Retina (tissue), 1 donor: ENCODE data around the gene ADAM10.

Source experiments
- DNase-seq: peaks from one replicate; pipeline ENCODE4 v3.0.0-alpha.2; 2016

The ADAM10 gene

DNA sequence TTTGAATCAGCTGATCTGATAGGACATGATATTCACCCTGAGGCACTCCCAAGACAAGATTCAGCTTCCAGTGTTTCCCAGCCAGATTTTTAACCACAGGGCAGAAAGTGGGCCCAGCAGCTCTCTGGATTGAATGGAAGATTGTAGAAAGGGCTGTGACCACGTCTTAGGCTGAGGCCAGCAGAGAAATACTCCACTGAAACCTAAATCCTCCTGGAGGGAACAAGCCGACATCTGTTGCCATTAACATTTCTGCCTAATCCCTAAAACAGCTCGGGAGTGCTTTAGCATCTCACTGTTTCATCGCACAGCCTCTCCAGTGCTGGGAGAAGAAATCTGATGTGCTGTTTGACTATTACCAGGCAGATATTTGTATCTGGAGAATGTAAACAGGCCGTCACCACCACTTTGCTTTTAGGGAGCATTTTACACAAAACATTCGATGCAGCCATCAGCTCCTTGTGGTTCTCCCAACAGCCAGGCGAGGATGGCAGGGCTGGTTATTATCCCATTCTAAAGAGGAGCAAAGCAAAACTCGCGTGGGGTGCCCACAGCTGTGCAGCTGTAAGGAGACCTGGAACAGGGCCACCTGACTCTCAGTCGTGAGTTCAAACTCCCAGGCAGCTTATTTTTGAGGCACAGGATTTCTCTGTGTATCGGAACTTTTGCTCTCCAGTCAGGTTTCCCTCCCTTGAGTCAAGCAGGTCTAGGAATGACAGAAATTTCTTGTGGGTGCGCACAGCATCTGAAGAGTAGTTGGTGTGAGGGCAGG, 200.3 kb downstream of the ADAM10 start:
- DNase-seq, result no peak

- DNase-seq, result no peak
Observed at GRCh38 chr15:58548308-58549012, 201.0 kb downstream of the ADAM10 start.

DNA sequence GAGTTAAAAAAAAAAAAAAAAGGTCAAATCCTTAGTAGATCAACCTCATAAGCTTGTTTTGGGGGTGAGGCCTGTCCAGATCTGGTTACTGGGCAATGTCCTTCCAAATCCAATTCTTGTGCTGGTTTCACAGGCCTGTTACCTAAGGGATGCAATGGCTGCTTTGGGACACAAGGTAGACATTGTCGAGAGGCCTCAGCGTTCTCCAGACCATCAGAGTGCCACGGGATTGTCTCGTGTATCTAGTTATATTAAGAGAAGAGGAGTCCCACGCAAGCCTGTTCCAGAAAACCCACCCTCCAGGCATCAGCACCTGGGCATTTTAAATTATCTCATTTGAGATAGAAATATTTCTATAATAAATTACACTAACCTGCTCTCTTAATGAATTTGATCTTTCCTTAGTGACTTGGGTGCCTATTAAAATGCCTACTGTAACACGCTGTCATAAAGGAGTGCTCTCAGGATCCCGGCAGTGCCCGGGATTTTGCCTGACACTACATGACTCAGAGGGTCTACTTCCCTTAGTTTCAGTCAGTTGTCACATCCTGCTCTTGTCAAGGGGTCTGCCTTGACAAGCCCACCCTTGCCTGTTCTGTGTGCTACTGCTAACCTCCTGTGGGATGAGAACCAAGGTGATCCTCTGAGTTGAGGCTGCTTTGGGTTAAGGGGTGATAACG, 201.7 kb downstream of the ADAM10 start:
- DNase-seq, result no peak

GRCh38 chr15:58546635-58547627, 202.6 kb downstream of the ADAM10 start:
- no peak for DNase-seq

GRCh38 chr15:58546066-58546591, 203.4 kb downstream of the ADAM10 start:
- DNase-seq, result no peak

DNA sequence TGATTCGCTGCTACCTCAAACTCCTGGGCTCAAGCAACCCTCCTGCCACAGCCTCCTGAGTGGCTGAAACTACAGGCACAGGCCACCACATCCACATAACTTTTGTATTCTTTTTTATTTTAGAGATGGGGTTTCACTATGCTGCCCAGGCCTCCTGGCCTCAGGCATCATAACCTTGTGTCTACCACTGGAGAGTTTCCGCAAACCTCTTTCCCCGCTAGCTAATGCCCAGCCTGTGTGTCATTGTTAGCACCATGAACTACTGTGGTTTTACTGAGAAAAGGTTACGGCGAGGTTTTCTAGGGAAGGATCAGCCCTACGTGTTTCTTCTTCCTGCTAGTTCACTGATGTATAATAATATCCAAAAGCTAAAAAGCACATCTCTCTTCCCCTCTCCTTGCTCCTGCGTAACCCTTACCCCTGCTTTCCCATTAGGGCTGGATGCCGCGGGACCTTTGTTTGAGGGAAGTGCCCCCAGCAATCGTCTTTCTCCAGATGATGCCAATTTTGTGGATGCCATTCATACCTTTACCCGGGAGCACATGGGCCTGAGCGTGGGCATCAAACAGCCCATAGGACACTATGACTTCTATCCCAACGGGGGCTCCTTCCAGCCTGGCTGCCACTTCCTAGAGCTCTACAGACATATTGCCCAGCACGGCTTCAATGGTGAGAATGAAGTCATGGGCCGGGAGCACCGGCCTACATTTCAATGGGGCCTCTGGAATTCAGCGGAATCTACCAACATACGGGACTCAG, 204.0 kb downstream of the ADAM10 start:
- DNase-seq, result no peak

GRCh38 chr15:58544756-58545155, 204.8 kb downstream of the ADAM10 start:
- DNase-seq, result no peak

GRCh38 chr15:58543664-58544335, 205.7 kb downstream of the ADAM10 start:
- no peak for DNase-seq

DNA sequence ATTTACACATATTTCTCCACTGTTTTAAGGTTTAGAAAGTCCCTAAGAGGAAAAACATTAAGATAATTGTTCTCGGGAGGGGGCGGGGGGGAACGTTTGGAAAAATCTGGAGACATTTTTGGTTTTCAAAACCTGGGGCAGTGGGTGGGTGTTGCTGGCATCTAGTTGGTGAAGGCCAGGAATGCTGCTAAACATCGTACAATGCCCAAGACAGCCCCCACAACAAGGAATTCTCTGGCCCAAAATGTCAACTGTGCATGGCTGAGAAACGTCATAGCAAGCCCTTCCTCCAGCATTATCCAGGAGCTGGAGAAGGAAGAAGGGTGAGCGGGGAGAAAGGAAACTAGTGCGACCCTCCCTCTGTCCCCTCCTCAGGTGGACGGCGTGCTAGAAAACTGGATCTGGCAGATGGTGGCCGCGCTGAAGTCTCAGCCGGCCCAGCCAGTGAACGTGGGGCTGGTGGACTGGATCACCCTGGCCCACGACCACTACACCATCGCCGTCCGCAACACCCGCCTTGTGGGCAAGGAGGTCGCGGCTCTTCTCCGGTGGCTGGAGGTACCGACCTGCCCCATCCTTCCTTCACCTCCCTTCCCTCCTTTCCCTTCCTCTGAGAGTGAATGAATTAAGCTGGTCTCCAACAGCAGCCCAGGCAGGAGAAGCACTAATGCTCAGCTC, 208.0 kb downstream of the ADAM10 start:
- DNase-seq, result no peak

DNA sequence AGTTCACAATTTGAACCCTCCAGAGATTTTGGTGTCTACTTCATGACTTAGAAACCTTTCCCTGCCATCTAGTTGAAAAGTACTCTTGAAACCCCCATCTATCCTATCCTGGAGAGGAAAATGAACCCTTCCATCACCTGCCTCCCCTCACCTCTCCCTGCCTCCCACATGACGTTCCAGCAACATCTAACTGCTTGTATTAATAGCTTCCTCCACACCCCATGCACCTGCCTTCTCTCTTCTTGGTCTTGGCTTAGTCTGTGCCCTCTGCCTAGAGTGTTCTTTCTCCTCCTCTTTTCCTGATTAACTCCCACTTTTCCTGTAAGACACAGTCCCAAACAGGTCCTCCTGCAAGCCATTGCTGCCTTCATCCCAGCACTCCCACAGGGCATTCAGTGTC, 210.0 kb downstream of the ADAM10 start:
- DNase-seq, result no peak

DNA sequence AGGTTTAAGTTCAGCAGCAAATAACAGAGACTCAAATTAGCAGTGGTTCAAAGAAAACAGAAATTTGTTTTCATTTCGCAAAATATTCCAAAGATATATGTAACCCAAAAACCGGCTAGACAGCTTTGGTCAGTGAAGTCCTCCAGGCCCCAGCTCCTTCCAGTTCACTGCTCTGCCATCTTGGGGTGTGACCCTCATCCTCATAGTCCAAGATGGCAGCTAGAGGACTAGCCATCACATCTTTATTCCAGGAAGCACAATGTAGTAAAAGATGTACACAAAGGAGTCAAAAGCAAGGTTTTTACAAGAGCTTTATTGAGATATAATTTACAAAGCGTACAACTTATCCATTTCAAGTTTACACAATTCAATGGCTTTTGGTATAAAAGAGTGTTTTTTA, 210.6 kb downstream of the ADAM10 start:
- DNase-seq, result no peak
